ENCODE data around the gene TMTC2.

GRCh38 chr12:82801951-82802610 lies 115.4 kb downstream of the TMTC2 start:
- TF ChIP-seq CTCF (IDR thresholded peaks at IDR 0.05) (no peak), POLR2A (IDR thresholded peaks at IDR 0.05) (no peak)
